ENCODE measurements around the gene REXO1.

DNA sequence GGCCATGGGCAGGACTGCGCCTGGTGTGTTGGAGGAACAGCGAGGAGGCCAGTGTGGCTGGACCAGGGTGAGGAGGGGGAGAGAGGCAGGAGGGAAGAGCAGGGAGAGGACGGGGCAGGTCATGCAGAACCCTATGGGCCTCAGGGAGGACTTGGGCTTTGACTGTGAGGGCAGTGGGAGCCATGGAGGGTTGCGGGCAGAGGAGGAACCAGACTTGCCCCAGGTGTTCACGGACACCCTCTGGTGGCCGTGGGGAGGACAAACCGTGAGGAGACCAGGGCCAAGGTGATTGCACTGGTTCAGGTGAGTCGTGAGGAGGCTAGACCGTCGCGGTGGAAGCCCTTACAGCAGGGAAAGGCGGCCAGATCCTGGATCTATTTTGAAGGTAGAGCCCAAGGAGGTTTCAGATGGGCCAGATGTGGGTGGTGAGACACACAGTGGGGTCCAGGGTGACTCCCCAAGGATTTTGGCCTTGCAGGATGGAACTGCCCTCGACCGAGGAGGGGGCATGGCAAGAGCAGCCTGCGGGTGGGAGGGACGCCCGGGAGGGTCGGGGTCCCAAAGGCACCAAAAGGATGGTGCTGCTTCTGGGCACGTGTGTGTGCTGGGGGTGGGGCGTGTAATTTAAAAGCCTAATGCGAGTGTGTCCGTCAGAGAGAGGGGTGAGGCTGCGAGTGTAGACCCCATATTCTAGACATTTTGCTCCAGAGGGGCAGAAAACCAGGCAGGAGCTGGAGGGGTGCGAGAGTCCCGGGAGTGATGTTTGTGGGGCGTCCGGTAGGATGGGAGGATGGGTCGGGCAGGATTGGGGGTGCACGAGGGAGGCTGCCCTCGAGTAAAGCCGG is 2.7 kb upstream of the REXO1 start:
- TF ChIP-seq CHD2 (IDR thresholded peaks at IDR 0.05; ENCODE audit: low read length) (no peak), SUZ12 (IDR thresholded peaks at IDR 0.05; ENCODE audit: low read length) (no peak), EZH2 (IDR thresholded peaks at IDR 0.05; ENCODE audit: low read depth, low read length, severe bottlenecking) (no peak), MAX (IDR thresholded peaks at IDR 0.05) (0 out of 2 replicates have a peak, but pooled peaks have one; percentile 24), GABPA (IDR thresholded peaks at IDR 0.05; ENCODE audit: borderline replicate concordance, insufficient read depth, low read length) (no peak), POLR2A (IDR thresholded peaks at IDR 0.05; ENCODE audit: control extremely low read depth in 1 of 2, low read depth in 2 of 2, low read length in 2 of 2) (no peak)
- TF ChIP-seq, protein P1, sequence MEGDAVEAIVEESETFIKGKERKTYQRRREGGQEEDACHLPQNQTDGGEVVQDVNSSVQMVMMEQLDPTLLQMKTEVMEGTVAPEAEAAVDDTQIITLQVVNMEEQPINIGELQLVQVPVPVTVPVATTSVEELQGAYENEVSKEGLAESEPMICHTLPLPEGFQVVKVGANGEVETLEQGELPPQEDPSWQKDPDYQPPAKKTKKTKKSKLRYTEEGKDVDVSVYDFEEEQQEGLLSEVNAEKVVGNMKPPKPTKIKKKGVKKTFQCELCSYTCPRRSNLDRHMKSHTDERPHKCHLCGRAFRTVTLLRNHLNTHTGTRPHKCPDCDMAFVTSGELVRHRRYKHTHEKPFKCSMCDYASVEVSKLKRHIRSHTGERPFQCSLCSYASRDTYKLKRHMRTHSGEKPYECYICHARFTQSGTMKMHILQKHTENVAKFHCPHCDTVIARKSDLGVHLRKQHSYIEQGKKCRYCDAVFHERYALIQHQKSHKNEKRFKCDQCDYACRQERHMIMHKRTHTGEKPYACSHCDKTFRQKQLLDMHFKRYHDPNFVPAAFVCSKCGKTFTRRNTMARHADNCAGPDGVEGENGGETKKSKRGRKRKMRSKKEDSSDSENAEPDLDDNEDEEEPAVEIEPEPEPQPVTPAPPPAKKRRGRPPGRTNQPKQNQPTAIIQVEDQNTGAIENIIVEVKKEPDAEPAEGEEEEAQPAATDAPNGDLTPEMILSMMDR (IDR thresholded peaks at IDR 0.05; ENCODE audit: control extremely low read depth in 1 of 3, insufficient read depth in 1 of 3, low read depth in 1 of 3, low read length in 3 of 3) = peak; percentile 48 to 75 (median 74)

Data from H1 (cell line).